OCI-LY1 (cell line): ENCODE data around the gene DOCK2.
"Not testable (repeated sequence)": the region's sequence is repeated elsewhere in the genome, so short reads cannot be mapped to it uniquely, and the experiment has no call there.

Source experiments
- H2AFZ ChIP-seq: fragments of 200-600 bp; sonication (generic), shearing (Covaris generic); 2 replicates; pipeline ENCODE4 v1.6.0; 2014; ENCODE audit warnings: antibody characterized with exemption, mild to moderate bottlenecking, low read length
- H3F3A ChIP-seq: fragments of 200-600 bp; sonication (generic), shearing (Covaris generic); 2 replicates; pipeline ENCODE4 v1.6.0; 2014; ENCODE audit warnings: mild to moderate bottlenecking, antibody characterized with exemption, low read length, moderate library complexity; ENCODE audit not compliant: insufficient read depth
- H3K27ac ChIP-seq: fragments of 200-600 bp; sonication (generic); 2 replicates; pipeline ENCODE4 v1.5.1; 2014; ENCODE audit warnings: low read length, mixed run types, mild to moderate bottlenecking, low read depth; ENCODE audit not compliant: poor library complexity, severe bottlenecking
- H3K27me3 ChIP-seq: fragments of 200-600 bp; sonication (generic); 2 replicates; pipeline ENCODE4 v1.6.0; 2014; ENCODE audit warnings: antibody characterized with exemption, mild to moderate bottlenecking, low read length, moderate library complexity; ENCODE audit not compliant: insufficient read depth
- H3K36me3 ChIP-seq: fragments of 200-600 bp; sonication (generic); 2 replicates; pipeline ENCODE4 v1.6.1; 2014; ENCODE audit warnings: mild to moderate bottlenecking, antibody characterized with exemption, low read length, moderate library complexity, mixed read lengths; ENCODE audit not compliant: insufficient read depth
- H3K4me1 ChIP-seq: fragments of 200-600 bp; sonication (generic); 2 replicates; pipeline ENCODE4 v1.5.1; 2014; ENCODE audit warnings: mild to moderate bottlenecking, low read length, moderate library complexity; ENCODE audit not compliant: insufficient read depth, severe bottlenecking
- H3K4me2 ChIP-seq: fragments of 200-600 bp; sonication (generic), shearing (Covaris generic); 2 replicates; pipeline ENCODE4 v1.6.1; 2014; ENCODE audit warnings: low read length
- H3K4me3 ChIP-seq: fragments of 200-600 bp; sonication (generic); 2 replicates; pipeline ENCODE4 v1.5.1; 2014; ENCODE audit warnings: low read length, low read depth, mild to moderate bottlenecking, mixed read lengths; ENCODE audit not compliant: poor library complexity, severe bottlenecking
- H3K79me2 ChIP-seq: fragments of 200-600 bp; shearing (Covaris generic); 2 replicates; pipeline ENCODE4 v1.6.1; 2016; ENCODE audit warnings: mixed run types, low read length, mixed read lengths; ENCODE audit not compliant: insufficient read depth
- H3K9ac ChIP-seq: fragments of 200-600 bp; sonication (generic), shearing (Covaris generic); 2 replicates; pipeline ENCODE4 v1.6.1; 2014; ENCODE audit warnings: mild to moderate bottlenecking, low read length, mixed read lengths
- H3K9me2 ChIP-seq: fragments of 200-600 bp; sonication (generic), shearing (Covaris generic); 2 replicates; pipeline ENCODE4 v1.6.1; 2014; ENCODE audit warnings: low read depth, mild to moderate bottlenecking, low read length, mixed read lengths
- H3K9me3 ChIP-seq: fragments of 200-600 bp; shearing (Covaris generic); 2 replicates; pipeline ENCODE4 v1.6.1; 2014; ENCODE audit warnings: low read length, mixed read lengths
- H4K20me1 ChIP-seq: fragments of 200-600 bp; sonication (generic), shearing (Covaris generic); 2 replicates; pipeline ENCODE4 v1.6.0; 2016; ENCODE audit warnings: mild to moderate bottlenecking, low read length; ENCODE audit not compliant: insufficient read depth
- CTCF ChIP-seq: fragments of 200-600 bp; sonication (generic), shearing (Covaris generic); IDR thresholded peaks from 2 replicates; pipeline ENCODE4 v1.5.1; 2017; ENCODE audit warnings: mild to moderate bottlenecking, antibody characterized with exemption, low read length, moderate library complexity, mixed read lengths
- EZH2 ChIP-seq: fragments of 200-600 bp; sonication (generic), shearing (Covaris generic); IDR thresholded peaks from 2 replicates; pipeline ENCODE4 v1.8.0; 2017; ENCODE audit warnings: borderline replicate concordance, mixed run types, mild to moderate bottlenecking, antibody characterized with exemption, low read length, moderate library complexity, mixed read lengths

The DOCK2 gene

GRCh38 chr5:169945831-169946261 is 308.8 kb downstream of the DOCK2 start:
- no peak overlapping the region for H3K4me3 ChIP-seq
- H3K9ac ChIP-seq, result no peak overlapping the region
- no peaks in the 10 kb centered on the region for H3K9me2 ChIP-seq
- no peak overlapping the region for H3K4me2 ChIP-seq
- H2AFZ ChIP-seq, result no peak overlapping the region
- H3K36me3 ChIP-seq, result peaks cover 3% of the 10 kb centered on the region; the same call in 1 of the 2 replicates
- no peaks in the 10 kb centered on the region for H3F3A ChIP-seq
- no peaks in the 10 kb centered on the region for H3K9me3 ChIP-seq
- no peaks in the 10 kb centered on the region for H3K79me2 ChIP-seq
- H4K20me1 ChIP-seq, result no peaks in the 10 kb centered on the region
- no peak for TF ChIP-seq EZH2
- TF ChIP-seq CTCF, result no peak
- H3K27ac ChIP-seq, result no peak overlapping the region
- H3K27me3 ChIP-seq, result no peaks in the 10 kb centered on the region
- H3K4me1 ChIP-seq, result peaks cover 15% of the 10 kb centered on the region

- no peak overlapping the region for H3K4me2 ChIP-seq
- H3K4me1 ChIP-seq, result peaks cover 15% of the 10 kb centered on the region
- peaks cover 3% of the 10 kb centered on the region; the same call in 1 of the 2 replicates for H3K36me3 ChIP-seq
- no peak for TF ChIP-seq EZH2
- TF ChIP-seq CTCF, result no peak
- no peaks in the 10 kb centered on the region for H3K79me2 ChIP-seq
- H2AFZ ChIP-seq, result no peak overlapping the region
- H3K27ac ChIP-seq, result no peak overlapping the region
- H3F3A ChIP-seq, result no peaks in the 10 kb centered on the region
- H3K27me3 ChIP-seq, result no peaks in the 10 kb centered on the region
- no peaks in the 10 kb centered on the region for H3K9me2 ChIP-seq
- no peaks in the 10 kb centered on the region for H4K20me1 ChIP-seq
- H3K4me3 ChIP-seq, result no peak overlapping the region
- no peak overlapping the region for H3K9ac ChIP-seq
- no peaks in the 10 kb centered on the region for H3K9me3 ChIP-seq
Observed at GRCh38 chr5:169946743-169947295, 309.7 kb downstream of the DOCK2 start.

GRCh38 chr5:169950333-169950732 is 313.3 kb downstream of the DOCK2 start:
- Histone ChIP-seq H3K9ac (no peak overlapping the region), H3F3A (no peaks in the 10 kb centered on the region), H3K4me1 (no peaks in the 10 kb centered on the region), H3K9me2 (no peaks in the 10 kb centered on the region), H3K79me2 (no peaks in the 10 kb centered on the region), H3K27me3 (no peaks in the 10 kb centered on the region), H3K4me2 (no peak overlapping the region), H4K20me1 (no peaks in the 10 kb centered on the region), H3K4me3 (no peak overlapping the region), H3K9me3 (no peaks in the 10 kb centered on the region), H3K27ac (no peak overlapping the region), H3K36me3 (peaks cover 3% of the 10 kb centered on the region; the same call in 1 of the 2 replicates), H2AFZ (no peak overlapping the region)
- TF ChIP-seq EZH2 (no peak), CTCF (no peak)

- not testable (repeated sequence) for H3F3A ChIP-seq, H3K4me2 ChIP-seq, H3K4me3 ChIP-seq, H3K9ac ChIP-seq, H2AFZ ChIP-seq, H3K79me2 ChIP-seq, H4K20me1 ChIP-seq, H3K4me1 ChIP-seq, H3K9me3 ChIP-seq, H3K9me2 ChIP-seq, H3K36me3 ChIP-seq, H3K27ac ChIP-seq, H3K27me3 ChIP-seq
Observed at GRCh38 chr5:169953196-169953595, 316.1 kb downstream of the DOCK2 start.
